ENCODE data around the gene PPEF1. TPM values are rescaled to one million over a fixed set of nuclear protein-coding genes. Genes with fewer than 3 reads are reported as not detected.

Gene PPEF1
- total and polyA plus RNA-seq, 9 of the 15 experiments (the other 6 are each of a cell fraction or from before 2014, with no cell fraction given): not detected

DNA sequence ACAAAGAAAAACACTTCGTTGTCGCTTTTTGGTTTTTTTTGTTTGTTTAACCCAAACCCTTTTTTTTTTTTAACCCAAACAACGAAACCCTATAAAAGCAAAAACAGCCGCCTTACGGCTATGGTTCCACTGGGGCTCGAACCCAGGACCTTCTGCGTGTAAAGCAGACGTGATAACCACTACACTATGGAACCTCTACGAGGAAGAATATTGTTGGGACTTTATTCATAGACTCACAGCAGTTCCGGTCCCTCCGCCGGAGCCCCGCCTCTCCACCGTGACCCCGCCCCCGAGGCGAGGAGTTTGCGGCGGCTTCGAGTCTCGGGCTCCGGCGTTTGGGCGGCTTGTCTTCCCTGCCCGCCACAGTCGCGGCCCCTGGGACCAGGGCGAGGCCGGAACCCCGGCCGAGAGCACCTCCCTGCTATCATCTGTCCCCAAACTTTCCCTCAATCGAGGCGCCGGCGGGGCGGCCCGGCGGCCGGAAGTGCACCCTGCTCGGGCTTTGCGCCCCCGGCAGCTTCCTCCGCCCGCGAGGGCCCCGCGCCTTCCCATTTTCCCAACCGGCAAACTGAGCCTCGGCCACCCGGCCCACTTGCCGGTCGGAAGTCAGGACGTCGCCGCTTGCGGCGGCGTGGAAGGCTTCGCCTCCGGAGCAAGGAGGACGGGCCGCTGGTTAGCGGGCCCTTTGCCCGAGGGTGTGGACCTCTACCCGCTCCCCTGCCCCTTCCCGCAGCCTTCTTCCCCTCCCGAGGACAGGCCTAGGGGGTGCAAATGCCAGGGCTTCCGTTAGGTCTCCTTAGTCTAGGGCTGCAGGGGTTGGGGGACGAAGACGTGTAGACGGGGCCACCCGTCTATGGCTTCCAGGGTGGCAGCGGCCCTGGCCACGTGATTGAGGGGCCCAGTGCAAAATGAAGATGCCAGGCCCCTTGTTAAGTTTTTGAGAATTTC lies 32.4 kb upstream of the PPEF1 start (continued):
- TF ChIP-seq NR4A1 (CRISPR knock-in tag; IDR thresholded peaks at IDR 0.05) (no peak), NR4A1 (tag; IDR thresholded peaks at IDR 0.05) (no peak), ZC3H4 (CRISPR knock-in tag; IDR thresholded peaks at IDR 0.05; ENCODE audit: borderline replicate concordance) (no peak), ZNF197 (CRISPR knock-in tag; IDR thresholded peaks at IDR 0.05; ENCODE audit: low read depth) (no peak), HSF4 (CRISPR knock-in tag; IDR thresholded peaks at IDR 0.05; ENCODE audit: borderline replicate concordance) (no peak), ATF7 (IDR thresholded peaks at IDR 0.05) (no peak), ZNF232 (CRISPR knock-in tag; IDR thresholded peaks at IDR 0.05) (no peak), ILF3 (IDR thresholded peaks at IDR 0.05; ENCODE audit: borderline replicate concordance) (no peak), POLR2H (tag; IDR thresholded peaks at IDR 0.05; ENCODE audit: low read depth) (peak; percentile 100), ELF2 (CRISPR knock-in tag; IDR thresholded peaks at IDR 0.05) (no peak), MED1 (CRISPR knock-in tag; IDR thresholded peaks at IDR 0.05; ENCODE audit: borderline replicate concordance) (no peak), ZNF134 (CRISPR knock-in tag; conservative IDR thresholded peaks at IDR 0.05) (0 out of 2 replicates have a peak, but pooled peaks have one; percentile 17), SRSF9 (IDR thresholded peaks at IDR 0.05; ENCODE audit: borderline replicate concordance, low read depth, low read length) (no peak), C11orf30 (IDR thresholded peaks at IDR 0.05; ENCODE audit: low read depth) (no peak), SIX5 (IDR thresholded peaks at IDR 0.05; ENCODE audit: borderline replicate concordance in 1 of 2, insufficient read depth in 1 of 2, low read depth in 1 of 2, low read length in 2 of 2) (no peak), THRAP3 (IDR thresholded peaks at IDR 0.05; ENCODE audit: borderline replicate concordance) (no peak), NFE2L1 (tag; IDR thresholded peaks at IDR 0.05; ENCODE audit: borderline replicate concordance, low read depth) (no peak), ZNF282 (CRISPR knock-in tag; IDR thresholded peaks at IDR 0.05) (no peak), HCFC1 (IDR thresholded peaks at IDR 0.05; ENCODE audit: low read depth, low read length) (no peak), ZNF766 (CRISPR knock-in tag; conservative IDR thresholded peaks at IDR 0.05) (no peak), TEAD1 (CRISPR knock-in tag; IDR thresholded peaks at IDR 0.05) (no peak), CHD4 (IDR thresholded peaks at IDR 0.05; ENCODE audit: insufficient read depth, insufficient replicate concordance, low read depth, low read length, poor library complexity, severe bottlenecking) (no peak), CAMTA2 (CRISPR knock-in tag; conservative IDR thresholded peaks at IDR 0.05) (no peak)
- TF ChIP-seq, protein P1, sequence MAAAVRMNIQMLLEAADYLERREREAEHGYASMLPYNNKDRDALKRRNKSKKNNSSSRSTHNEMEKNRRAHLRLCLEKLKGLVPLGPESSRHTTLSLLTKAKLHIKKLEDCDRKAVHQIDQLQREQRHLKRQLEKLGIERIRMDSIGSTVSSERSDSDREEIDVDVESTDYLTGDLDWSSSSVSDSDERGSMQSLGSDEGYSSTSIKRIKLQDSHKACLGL (CRISPR knock-in tag; IDR thresholded peaks at IDR 0.05; ENCODE audit: borderline replicate concordance, poor library complexity, severe bottlenecking): no peak
- TF ChIP-seq, protein P2, sequence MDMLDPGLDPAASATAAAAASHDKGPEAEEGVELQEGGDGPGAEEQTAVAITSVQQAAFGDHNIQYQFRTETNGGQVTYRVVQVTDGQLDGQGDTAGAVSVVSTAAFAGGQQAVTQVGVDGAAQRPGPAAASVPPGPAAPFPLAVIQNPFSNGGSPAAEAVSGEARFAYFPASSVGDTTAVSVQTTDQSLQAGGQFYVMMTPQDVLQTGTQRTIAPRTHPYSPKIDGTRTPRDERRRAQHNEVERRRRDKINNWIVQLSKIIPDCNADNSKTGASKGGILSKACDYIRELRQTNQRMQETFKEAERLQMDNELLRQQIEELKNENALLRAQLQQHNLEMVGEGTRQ (CRISPR knock-in tag; IDR thresholded peaks at IDR 0.05): no peak
- TF ChIP-seq, protein P3, sequence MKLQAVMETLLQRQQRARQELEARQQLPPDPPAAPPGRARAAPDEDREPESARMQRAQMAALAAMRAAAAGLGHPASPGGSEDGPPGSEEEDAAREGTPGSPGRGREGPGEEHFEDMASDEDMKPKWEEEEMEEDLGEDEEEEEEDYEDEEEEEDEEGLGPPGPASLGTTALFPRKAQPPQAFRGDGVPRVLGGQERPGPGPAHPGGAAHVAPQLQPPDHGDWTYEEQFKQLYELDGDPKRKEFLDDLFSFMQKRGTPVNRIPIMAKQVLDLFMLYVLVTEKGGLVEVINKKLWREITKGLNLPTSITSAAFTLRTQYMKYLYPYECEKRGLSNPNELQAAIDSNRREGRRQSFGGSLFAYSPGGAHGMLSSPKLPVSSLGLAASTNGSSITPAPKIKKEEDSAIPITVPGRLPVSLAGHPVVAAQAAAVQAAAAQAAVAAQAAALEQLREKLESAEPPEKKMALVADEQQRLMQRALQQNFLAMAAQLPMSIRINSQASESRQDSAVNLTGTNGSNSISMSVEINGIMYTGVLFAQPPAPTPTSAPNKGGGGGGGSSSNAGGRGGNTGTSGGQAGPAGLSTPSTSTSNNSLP (IDR thresholded peaks at IDR 0.05; ENCODE audit: borderline replicate concordance, low read depth, low read length): no peak
